ENCODE data around the gene AP1G1. TPM values are rescaled to one million over a fixed set of nuclear protein-coding genes. Genes with fewer than 3 reads are reported as not detected.

Gene AP1G1
- total and polyA plus RNA-seq, 10 of the 15 experiments (the other 5 are each of a cell fraction or from before 2014, with no cell fraction given), result 5.9 to 83.7 (median 47.8) TPM

GRCh38 chr16:71769222-71769621 lies 39.4 kb downstream of the AP1G1 start:
- H3K27ac ChIP-seq (ENCODE audit: control insufficient read depth, insufficient read depth), result no peak overlapping the region
- ChIA-PET SMC1A (ENCODE audit: uncharacterized antibody, unreplicated experiment) (no interaction called here), POLR2A (no interaction called here), RAD21 (ENCODE audit: unreplicated experiment) (interaction anchor here (0.7 kb wide), 1 partner anchor 112 kb away, joined by 3 read pairs; no protein-coding TSS in a partner anchor), CTCF (interaction anchor here (1.1 to 1.3 kb wide), 2 partner anchors 12 to 193 kb away, joined by 3 to 5 read pairs; no protein-coding TSS in a partner anchor)
- in situ Hi-C loops (cut with MboI), result no loop called here
- no peak overlapping the region for H3K4me3 ChIP-seq
- intact Hi-C loops (cut with micrococcal nuclease; ENCODE audit: unreplicated experiment), result no loop called here
- no peak overlapping the region for H3K9ac ChIP-seq (ENCODE audit: control insufficient read depth, insufficient read depth, low read length)
- ATAC-seq (no peak), FAIRE-seq (no peak), DNase-seq (ENCODE audit: low read depth, low spot score) (no peak)
- no peaks in the 10 kb centered on the region for H3K79me2 ChIP-seq (ENCODE audit: control insufficient read depth, insufficient read depth, low read length)
- H3K4me1 ChIP-seq (ENCODE audit: control insufficient read depth, insufficient read depth, low read length), result no peaks in the 10 kb centered on the region
- no peak for TF ChIP-seq PML (IDR thresholded peaks at IDR 0.05; ENCODE audit: low read length)
- TF ChIP-seq JUND (IDR thresholded peaks at IDR 0.05; ENCODE audit: low read depth, low read length), result no peak
- no peak overlapping the region for H2AFZ ChIP-seq (ENCODE audit: control insufficient read depth, low read depth, low read length)
- 100% methylated on average over 1 of the region's 1 CpG for WGBS (ENCODE audit: insufficient coverage, insufficient replicate concordance, low lambda C conversion rate, missing lambda C conversion rate)
- BruUV-seq (replicated peaks), result no TSS peak
- H3K9me3 ChIP-seq (replicated peaks; ENCODE audit: control insufficient read depth, insufficient read depth, low read length), result no peaks in the 10 kb centered on the region
- H3K36me3 ChIP-seq (ENCODE audit: control insufficient read depth in 2 of 2, insufficient read depth in 2 of 2, low read length in 1 of 2), result peaks cover 4 to 27% of the 10 kb centered on the region in 2 experiments; a peak in 3 of 4 replicates
- H4K20me1 ChIP-seq (ENCODE audit: control insufficient read depth, insufficient read depth), result no peaks in the 10 kb centered on the region
- H3K27me3 ChIP-seq (replicated peaks in 1 of 2; ENCODE audit: control insufficient read depth in 2 of 2, insufficient read depth in 2 of 2, low read length in 1 of 2), result no peaks in the 10 kb centered on the region
- no peak overlapping the region for H3K4me2 ChIP-seq (ENCODE audit: control insufficient read depth, insufficient read depth)

- no peak overlapping the region for H3K4me2 ChIP-seq (ENCODE audit: control insufficient read depth, insufficient read depth)
- no peaks in the 10 kb centered on the region for H3K4me1 ChIP-seq (ENCODE audit: control insufficient read depth, insufficient read depth, low read length)
- SMC1A ChIA-PET (ENCODE audit: uncharacterized antibody, unreplicated experiment), result interaction anchor here (0.7 kb wide), 1 partner anchor 9 kb away, joined by 3 read pairs; no protein-coding TSS in a partner anchor
- no peaks in the 10 kb centered on the region for H3K9me3 ChIP-seq (replicated peaks; ENCODE audit: control insufficient read depth, insufficient read depth, low read length)
- FAIRE-seq, result no peak
- WGBS (ENCODE audit: insufficient coverage, insufficient replicate concordance, low lambda C conversion rate, missing lambda C conversion rate), result 95% methylated on average over 3 of the region's 3 CpGs
- DNase-seq (ENCODE audit: low read depth, low spot score), result no peak
- in situ Hi-C loops (cut with MboI), result no loop called here
- no peak overlapping the region for H3K4me3 ChIP-seq
- ATAC-seq, result no peak
- RAD21 ChIA-PET (ENCODE audit: unreplicated experiment), result interaction anchor here (1.9 kb wide), 1 partner anchor 194 kb away, joined by 6 read pairs; no protein-coding TSS in a partner anchor
- no peak overlapping the region for H3K9ac ChIP-seq (ENCODE audit: control insufficient read depth, insufficient read depth, low read length)
- no peaks in the 10 kb centered on the region for H3K27me3 ChIP-seq (replicated peaks in 1 of 2; ENCODE audit: control insufficient read depth in 2 of 2, insufficient read depth in 2 of 2, low read length in 1 of 2)
- H4K20me1 ChIP-seq (ENCODE audit: control insufficient read depth, insufficient read depth), result no peaks in the 10 kb centered on the region
- no peaks in the 10 kb centered on the region for H3K79me2 ChIP-seq (ENCODE audit: control insufficient read depth, insufficient read depth, low read length)
- CTCF ChIA-PET, result interaction anchor here (0.8 to 2.8 kb wide), 2 partner anchors 10 to 154 kb away, joined by 3 to 7 read pairs; no protein-coding TSS in a partner anchor
- no peak overlapping the region for H3K27ac ChIP-seq (ENCODE audit: control insufficient read depth, insufficient read depth)
- H3K36me3 ChIP-seq (ENCODE audit: control insufficient read depth in 2 of 2, insufficient read depth in 2 of 2, low read length in 1 of 2), result peaks cover 9 to 28% of the 10 kb centered on the region in 2 experiments
- no peak overlapping the region for H2AFZ ChIP-seq (ENCODE audit: control insufficient read depth, low read depth, low read length)
- TF ChIP-seq FOXK2 (IDR thresholded peaks at IDR 0.05), result no peak
- TF ChIP-seq BRCA1 (IDR thresholded peaks at IDR 0.05; ENCODE audit: low read depth, low read length), result no peak
- BruUV-seq (replicated peaks), result no TSS peak
- intact Hi-C loops (cut with micrococcal nuclease; ENCODE audit: unreplicated experiment), result no loop called here
- POLR2A ChIA-PET, result no interaction called here
Measured at GRCh38 chr16:71767060-71767900, 41.4 kb downstream of the AP1G1 start.
